Measurements from ENCODE around the gene LDLR. TPM values are rescaled to one million over a fixed set of nuclear protein-coding genes. Genes with fewer than 3 reads are reported as not detected.
A peak's percentile ranks its signal among the peaks of the same experiment; 100 is the strongest.
"Not testable (repeated sequence)": the region's sequence is repeated elsewhere in the genome, so short reads cannot be mapped to it uniquely, and the experiment has no call there.

LDLR gene
- total and polyA plus RNA-seq, 2 of the 4 experiments (the other 2 are of a cell fraction), result 45.2 to 53.8 TPM

- BruUV-seq (replicated peaks), result no TSS peak
- Histone ChIP-seq H4K91ac (ENCODE audit: insufficient read depth, low read depth, low read length) (peak overlapping the region; percentile 100), H3K18ac (ENCODE audit: low read depth, low read length) (peak overlapping the region; percentile 85), H2AK9ac (replicated peaks; ENCODE audit: low read depth, low read length, poor library complexity) (peak overlapping the region; percentile 100), H2BK20ac (ENCODE audit: low read depth, low read length) (peak overlapping the region; percentile 95), H3K9me3 (ENCODE audit: control insufficient read depth, insufficient read depth, low read length) (no peaks in the 10 kb centered on the region), H3K36me3 (ENCODE audit: control insufficient read depth, insufficient read depth, low read length) (no peaks in the 10 kb centered on the region), H4K8ac (ENCODE audit: low read depth in 2 of 2, low read length in 2 of 2) (peak overlapping the region; percentile 99), H2BK15ac (ENCODE audit: low read depth, low read length) (peak overlapping the region; percentile 100; the same call in 2 of the 3 replicates), H3K56ac (ENCODE audit: extremely low read depth, insufficient read depth, low read length) (peak overlapping the region; percentile 97), H3K27me3 (ENCODE audit: control insufficient read depth, insufficient read depth, low read length) (no peaks in the 10 kb centered on the region), H3K4me3 (ENCODE audit: insufficient read depth, low read depth, low read length) (no peak overlapping the region), H2AFZ (replicated peaks; ENCODE audit: low read length, poor library complexity) (peak overlapping the region; percentile 89), H3K79me1 (ENCODE audit: low read depth in 1 of 2, low read length in 2 of 2) (peaks cover 4 to 32% of the 10 kb centered on the region in 2 experiments; a peak in 2 of 4 replicates), H3K9me1 (ENCODE audit: insufficient read depth, low read length) (peaks cover 14% of the 10 kb centered on the region), H3K4me1 (ENCODE audit: control insufficient read depth, insufficient read depth, low read length) (peaks cover 35% of the 10 kb centered on the region), H4K20me1 (ENCODE audit: insufficient read depth, low read length) (no peaks in the 10 kb centered on the region; the same call in 1 of the 2 replicates), H2BK5ac (ENCODE audit: low read depth, low read length, poor library complexity, severe bottlenecking) (peak overlapping the region; percentile 97), H3K4ac (ENCODE audit: low read depth, low read length) (peak overlapping the region; percentile 100), H3K27ac (ENCODE audit: insufficient read depth, low read length) (peak overlapping the region; percentile 97), H2BK120ac (ENCODE audit: low read depth, low read length) (peak overlapping the region; percentile 99), H3K23ac (ENCODE audit: low read depth, low read length) (peak overlapping the region; percentile 96), H2AK5ac (ENCODE audit: low read depth, low read length) (peak overlapping the region; percentile 100), H3K4me2 (ENCODE audit: low read depth, low read length) (peak overlapping the region; percentile 64), H3K9ac (ENCODE audit: low read depth, low read length) (peak overlapping the region; percentile 67), H3K14ac (replicated peaks; ENCODE audit: low read depth, low read length) (peak overlapping the region; percentile 96), H4K5ac (ENCODE audit: low read depth, low read length) (peak overlapping the region; percentile 89)
- ATAC-seq (ENCODE audit: low read depth), result peak; percentile 60
- dilution Hi-C loops (cut with HindIII; ENCODE audit: low sequenced_read_pairs, unreplicated experiment), result no loop called here
- WGBS, 2 experiments (ENCODE audit: extremely low coverage in 2 of 2, insufficient read length in 1 of 2), result 80% methylated on average over 1 of the region's 13 CpGs; no CpG with 5 or more reads in 1 of the 2 experiments
- DNase-seq, result peak; percentile 77
- ChIA-PET POLR2A (ENCODE audit: unreplicated experiment) (no interaction called here), CTCF (interaction anchor here (1.0 to 1.7 kb wide), 2 partner anchors 12 to 66 kb away, joined by 3 to 4 read pairs; no protein-coding TSS in a partner anchor)
- TF ChIP-seq MAZ (IDR thresholded peaks at IDR 0.05; ENCODE audit: borderline replicate concordance, low read depth, low read length), result peak; percentile 52; the same call in 1 of the 2 replicates
- peak; percentile 15; the same call in 1 of the 2 replicates for TF ChIP-seq RAD21 (IDR thresholded peaks at IDR 0.05; ENCODE audit: low read length)
- no peak; the same call in 1 of the 2 replicates for TF ChIP-seq SMC3 (IDR thresholded peaks at IDR 0.05; ENCODE audit: low read depth, low read length)
- peak; percentile 73 for TF ChIP-seq FOS (IDR thresholded peaks at IDR 0.05; ENCODE audit: low read depth, low read length)
- intact Hi-C loops (cut with micrococcal nuclease), result loop anchor here (2.0 to 5.0 kb wide), 2 partner anchors 30 to 344 kb away; partner anchors contain the start of gene ELAVL3
- in situ Hi-C loops (cut with MboI; ENCODE audit: low sequenced_read_pairs), result no loop called here
Measured at GRCh38 chr19:11138601-11139300, 49.5 kb downstream of the LDLR start.

GRCh38 chr19:11140023-11140538 is 50.8 kb downstream of the LDLR start:
- 87% methylated on average over 3 of the region's 10 CpGs; no CpG with 5 or more reads in 1 of the 2 experiments for WGBS, 2 experiments (ENCODE audit: extremely low coverage in 2 of 2, insufficient read length in 1 of 2)

More at GRCh38 chr19:11140023-11140538, 50.8 kb downstream of the LDLR start:
- H3K27me3 ChIP-seq (ENCODE audit: control insufficient read depth, insufficient read depth, low read length); intact Hi-C loops (cut with micrococcal nuclease); H3K56ac ChIP-seq (ENCODE audit: extremely low read depth, insufficient read depth, low read length); in situ Hi-C loops (cut with MboI; ENCODE audit: low sequenced_read_pairs); H4K5ac ChIP-seq (ENCODE audit: low read depth, low read length); BruUV-seq (replicated peaks); H3K36me3 ChIP-seq (ENCODE audit: control insufficient read depth, insufficient read depth, low read length); H3K4me3 ChIP-seq (ENCODE audit: insufficient read depth, low read depth, low read length); H3K9ac ChIP-seq (ENCODE audit: low read depth, low read length); H4K20me1 ChIP-seq (ENCODE audit: insufficient read depth, low read length); dilution Hi-C loops (cut with HindIII; ENCODE audit: low sequenced_read_pairs, unreplicated experiment); POLR2A ChIA-PET (ENCODE audit: unreplicated experiment); H3K18ac ChIP-seq (ENCODE audit: low read depth, low read length); H3K9me3 ChIP-seq (ENCODE audit: control insufficient read depth, insufficient read depth, low read length); H2AFZ ChIP-seq (replicated peaks; ENCODE audit: low read length, poor library complexity); DNase-seq; H2AK9ac ChIP-seq (replicated peaks; ENCODE audit: low read depth, low read length, poor library complexity); ATAC-seq (ENCODE audit: low read depth); H3K23ac ChIP-seq (ENCODE audit: low read depth, low read length); H3K4me2 ChIP-seq (ENCODE audit: low read depth, low read length): not testable (repeated sequence)
- peak overlapping the region; percentile 95 for H2BK20ac ChIP-seq (ENCODE audit: low read depth, low read length)
- peak overlapping the region; percentile 100 for H2BK15ac ChIP-seq (ENCODE audit: low read depth, low read length)
- H2BK120ac ChIP-seq (ENCODE audit: low read depth, low read length), result peak overlapping the region; percentile 99
- H4K91ac ChIP-seq (ENCODE audit: insufficient read depth, low read depth, low read length), result peak overlapping the region; percentile 68; the same call in 1 of the 2 replicates
- H2BK5ac ChIP-seq (ENCODE audit: low read depth, low read length, poor library complexity, severe bottlenecking), result peak overlapping the region; percentile 97
- H3K79me1 ChIP-seq (ENCODE audit: low read depth in 1 of 2, low read length in 2 of 2), result peaks cover 6 to 44% of the 10 kb centered on the region in 2 experiments; a peak in 3 of 4 replicates
- H2AK5ac ChIP-seq (ENCODE audit: low read depth, low read length), result peak overlapping the region; percentile 100
- CTCF ChIA-PET, result interaction anchor here (0.6 to 0.8 kb wide), 3 partner anchors 63 to 315 kb away, joined by 3 to 4 read pairs (median 3); no protein-coding TSS in a partner anchor
- peak overlapping the region; percentile 97; the same call in 1 of the 2 replicates for H3K27ac ChIP-seq (ENCODE audit: insufficient read depth, low read length)
- peak overlapping the region; percentile 99; a peak in 3 of 4 replicates for H4K8ac ChIP-seq (ENCODE audit: low read depth in 2 of 2, low read length in 2 of 2)
- H3K14ac ChIP-seq (replicated peaks; ENCODE audit: low read depth, low read length), result peak overlapping the region; percentile 77; the same call in 1 of the 2 replicates
- peaks cover 18% of the 10 kb centered on the region for H3K9me1 ChIP-seq (ENCODE audit: insufficient read depth, low read length)
- H3K4ac ChIP-seq (ENCODE audit: low read depth, low read length), result peak overlapping the region; percentile 100
- H3K4me1 ChIP-seq (ENCODE audit: control insufficient read depth, insufficient read depth, low read length), result peaks cover 45% of the 10 kb centered on the region
